GM13977 (cell line): ENCODE results near the gene ABCA7.
A peak's percentile ranks its signal among the peaks of the same experiment; 100 is the strongest.
"Not testable (repeated sequence)": the region's sequence is repeated elsewhere in the genome, so short reads cannot be mapped to it uniquely, and the experiment has no call there.

ENCODE experiments used
- DNase-seq: peaks from one replicate; pipeline ENCODE4 v3.0.0; 2012; ENCODE audit warnings: low spot score
- in situ Hi-C: fragments of 300-500 bp; cut with MboI; formaldehyde crosslinking; loops from one replicate; pipeline ENCODE4 v1.12.0; 2022; ENCODE audit warnings: low sequenced_read_pairs, low pct_unique_long_range_greater_than_20kb, mixed read lengths, inconsistent platforms; ENCODE audit not compliant: unreplicated experiment
- TF ChIP-seq, protein P1 (sequence below): IDR thresholded peaks from 2 replicates; pipeline ENCODE4 v1.5.1; 2012; ENCODE audit warnings: mild to moderate bottlenecking, control low read depth; ENCODE audit not compliant: insufficient read depth; ENCODE audit errors: extremely low read depth, missing control alignments

The ABCA7 gene

DNA sequence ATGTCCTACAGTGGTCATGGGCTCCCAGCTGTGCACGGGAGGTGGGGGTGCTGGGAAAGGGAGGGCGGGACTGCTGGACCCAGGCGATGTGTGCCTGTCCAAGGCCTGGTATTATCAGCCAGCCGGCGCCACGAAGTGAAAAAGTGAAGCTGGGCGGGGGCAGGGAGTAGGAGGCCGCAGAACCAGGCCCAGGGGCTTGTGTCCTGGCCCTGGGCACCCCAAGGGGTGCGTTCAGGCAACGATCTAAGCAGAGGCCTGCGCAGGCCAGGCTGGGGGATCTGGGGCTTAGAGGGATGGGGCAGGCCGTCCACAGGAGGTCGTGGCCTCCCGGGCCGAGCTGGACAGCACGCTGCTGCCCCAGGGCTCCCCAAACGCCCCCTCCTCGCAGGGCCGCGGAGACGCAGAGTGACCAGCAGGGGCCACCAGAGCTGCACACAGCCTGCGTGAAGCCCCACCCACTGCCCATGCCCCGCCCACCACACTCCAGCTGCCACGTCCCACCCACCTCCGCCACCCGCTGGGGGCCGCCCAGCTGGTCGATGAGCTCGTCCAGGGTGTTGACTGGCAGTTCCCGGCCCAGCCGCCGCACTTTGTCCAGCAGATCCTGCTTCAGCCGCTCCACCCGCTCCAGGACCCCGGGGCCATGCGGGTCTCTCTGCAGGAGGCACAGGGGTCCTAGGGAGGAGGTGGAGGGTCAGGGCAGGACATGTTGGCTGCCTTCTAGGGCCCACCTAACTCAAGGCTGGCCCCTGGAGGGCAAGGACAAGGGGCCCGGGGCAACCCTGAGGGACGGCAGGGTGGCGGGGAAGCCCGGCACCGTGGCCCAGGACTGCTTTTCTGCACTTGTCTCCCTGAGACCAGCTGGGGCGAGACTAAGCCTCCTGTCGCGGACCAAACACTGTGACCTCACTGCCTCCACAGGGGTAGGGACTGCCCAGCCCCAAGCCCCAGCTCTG lies 73.4 kb downstream of the ABCA7 start:
- in situ Hi-C loops: loop anchor here (10.0 kb wide), 1 partner anchor 81 kb away; no protein-coding TSS in a partner anchor
- TF ChIP-seq, protein P1, sequence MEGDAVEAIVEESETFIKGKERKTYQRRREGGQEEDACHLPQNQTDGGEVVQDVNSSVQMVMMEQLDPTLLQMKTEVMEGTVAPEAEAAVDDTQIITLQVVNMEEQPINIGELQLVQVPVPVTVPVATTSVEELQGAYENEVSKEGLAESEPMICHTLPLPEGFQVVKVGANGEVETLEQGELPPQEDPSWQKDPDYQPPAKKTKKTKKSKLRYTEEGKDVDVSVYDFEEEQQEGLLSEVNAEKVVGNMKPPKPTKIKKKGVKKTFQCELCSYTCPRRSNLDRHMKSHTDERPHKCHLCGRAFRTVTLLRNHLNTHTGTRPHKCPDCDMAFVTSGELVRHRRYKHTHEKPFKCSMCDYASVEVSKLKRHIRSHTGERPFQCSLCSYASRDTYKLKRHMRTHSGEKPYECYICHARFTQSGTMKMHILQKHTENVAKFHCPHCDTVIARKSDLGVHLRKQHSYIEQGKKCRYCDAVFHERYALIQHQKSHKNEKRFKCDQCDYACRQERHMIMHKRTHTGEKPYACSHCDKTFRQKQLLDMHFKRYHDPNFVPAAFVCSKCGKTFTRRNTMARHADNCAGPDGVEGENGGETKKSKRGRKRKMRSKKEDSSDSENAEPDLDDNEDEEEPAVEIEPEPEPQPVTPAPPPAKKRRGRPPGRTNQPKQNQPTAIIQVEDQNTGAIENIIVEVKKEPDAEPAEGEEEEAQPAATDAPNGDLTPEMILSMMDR: peak; percentile 88

DNA sequence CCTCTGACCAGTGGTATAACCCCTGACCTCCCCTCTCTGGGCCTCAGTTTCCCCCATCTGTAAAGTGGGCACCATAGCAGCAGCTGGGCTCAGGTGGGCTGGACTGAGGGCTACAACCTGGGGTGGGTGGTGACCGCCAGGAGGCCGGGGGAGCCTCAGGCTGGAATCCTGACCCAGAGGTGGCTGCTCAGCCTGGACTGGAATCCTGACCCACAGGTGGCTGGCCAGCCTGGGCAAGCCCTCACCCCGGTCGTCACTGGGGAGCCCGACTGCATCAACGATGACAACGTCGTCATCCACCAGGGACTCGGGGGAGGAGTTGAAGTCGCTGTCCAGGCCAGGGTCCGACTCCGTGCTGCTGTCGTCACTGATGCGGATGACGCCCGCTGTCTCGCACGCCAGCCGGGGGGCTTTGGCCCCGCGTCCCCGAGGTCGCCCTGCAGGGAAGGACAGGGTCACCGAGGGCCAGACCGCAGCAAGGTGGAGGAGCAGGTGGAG lies 74.1 kb downstream of the ABCA7 start:
- TF ChIP-seq, protein P1: no peak
- no peak for DNase-seq
- in situ Hi-C loops: loop anchor here (10.0 kb wide), 1 partner anchor 81 kb away; no protein-coding TSS in a partner anchor

More for the DNA sequence above, 73.4 kb downstream of the ABCA7 start:
- DNase-seq: peak; percentile 99

DNA sequence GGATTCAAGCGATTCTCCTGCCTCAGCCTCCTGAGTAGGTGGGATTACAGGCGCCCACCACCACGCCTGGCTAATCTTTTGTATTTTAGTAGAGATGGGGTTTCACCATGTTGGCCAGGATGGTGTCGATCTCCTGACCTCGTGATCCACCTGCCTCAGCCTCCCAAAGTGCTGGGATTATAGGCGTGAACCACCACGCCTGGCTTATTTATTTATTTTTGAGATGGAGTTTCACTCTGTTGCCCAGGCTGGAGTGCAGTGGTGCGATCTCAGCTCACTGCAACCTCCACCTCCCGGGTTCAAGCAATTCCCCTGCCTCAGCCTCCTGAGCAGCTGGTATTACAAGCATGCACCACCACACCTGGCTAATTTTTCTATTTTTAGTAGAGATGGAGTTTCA lies 74.8 kb downstream of the ABCA7 start:
- not testable (repeated sequence) for DNase-seq
- in situ Hi-C loops: loop anchor here (10.0 kb wide), 1 partner anchor 80 kb away; no protein-coding TSS in a partner anchor
